Colonic mucosa (tissue), 4 donors: ENCODE data around the gene ARHGAP4. TPM values are rescaled to one million over a fixed set of nuclear protein-coding genes. Genes with fewer than 3 reads are reported as not detected.
A peak's percentile ranks its signal among the peaks of the same experiment; 100 is the strongest.

ENCODE experiments used
- DNase-seq: peaks from one replicate; pipeline ENCODE4 v3.0.0-alpha.2; 2020
- H3K27ac ChIP-seq: fragments of 200-600 bp; one replicate; pipeline ENCODE4 v1.8.0; 2021
- H3K27me3 ChIP-seq: fragments of 200-600 bp; one replicate; pipeline ENCODE4 v1.8.0; 2021
- H3K36me3 ChIP-seq: fragments of 200-600 bp; one replicate; pipeline ENCODE4 v1.8.0; 2021
- H3K4me1 ChIP-seq: fragments of 200-600 bp; one replicate; pipeline ENCODE4 v1.8.0; 2021; ENCODE audit warnings: mild to moderate bottlenecking
- H3K4me3 ChIP-seq: fragments of 200-600 bp; one replicate; pipeline ENCODE4 v1.8.0; 2021
- H3K9ac ChIP-seq, 2 donors: one replicate each; pipeline ENCODE4 v1.7.0; 2013; ENCODE audit warnings: control low read depth in 2 of 2, low read depth in 2 of 2, low read length in 2 of 2
- H3K9me3 ChIP-seq: fragments of 200-600 bp; one replicate; pipeline ENCODE4 v1.8.0; 2021
- CTCF ChIP-seq: fragments of 200-600 bp; IDR thresholded peaks from one replicate; pipeline ENCODE4 v1.8.0; 2022; ENCODE audit warnings: antibody characterized with exemption, mild to moderate bottlenecking
- intact Hi-C: fragments of 100-400 bp; cut with DNase I; formaldehyde crosslinking; loops from one replicate; pipeline ENCODE4 v1.14.1; 2022
- total RNA-seq, 2 donors: library from RNA; stranded (reverse); fragmentation: NEBNext Ultra II Directional in 1 of 2; extraction: Animal tissue kit (Norgen Biotek cat#: 25700) in 1 of 2; gene quantifications; one replicate each; pipeline ENCODE4 v1.2.1, GENCODE V29; 2021
- donor health status: healthy.
- donor health status: DM: no; HTN: no; CAD: no.
- donor health status: DM: no; HTN: no; CAD: no.

The ARHGAP4 gene
- total RNA-seq, 2 donors from 2014 or later, result 19.9 to 30.0 TPM

- no peaks in the 10 kb centered on the region for H3K9me3 ChIP-seq
- peak within 1 kb of the TSS; percentile 87 to 88 for H3K9ac ChIP-seq
- H3K4me3 ChIP-seq, result peak within 1 kb of the TSS; percentile 48
- intact Hi-C loops, result no loop called here
- H3K27ac ChIP-seq, result peak within 1 kb of the TSS; percentile 98
- H3K36me3 ChIP-seq, result no peaks in the 10 kb centered on the region
- H3K4me1 ChIP-seq, result peaks cover 14% of the 10 kb centered on the region
- H3K27me3 ChIP-seq, result no peaks in the 10 kb centered on the region
- DNase-seq, result peak; percentile 91
- TF ChIP-seq CTCF, result no peak
Measured at GRCh38 chrX:153972368-153973126, 46.5 kb upstream of the ARHGAP4 start, which contains the start of gene TMEM187. TSS of gene TMEM187 (plus strand) at chrX:153972754. CDS start at chrX:153982063, 9,309 bp downstream.

DNA sequence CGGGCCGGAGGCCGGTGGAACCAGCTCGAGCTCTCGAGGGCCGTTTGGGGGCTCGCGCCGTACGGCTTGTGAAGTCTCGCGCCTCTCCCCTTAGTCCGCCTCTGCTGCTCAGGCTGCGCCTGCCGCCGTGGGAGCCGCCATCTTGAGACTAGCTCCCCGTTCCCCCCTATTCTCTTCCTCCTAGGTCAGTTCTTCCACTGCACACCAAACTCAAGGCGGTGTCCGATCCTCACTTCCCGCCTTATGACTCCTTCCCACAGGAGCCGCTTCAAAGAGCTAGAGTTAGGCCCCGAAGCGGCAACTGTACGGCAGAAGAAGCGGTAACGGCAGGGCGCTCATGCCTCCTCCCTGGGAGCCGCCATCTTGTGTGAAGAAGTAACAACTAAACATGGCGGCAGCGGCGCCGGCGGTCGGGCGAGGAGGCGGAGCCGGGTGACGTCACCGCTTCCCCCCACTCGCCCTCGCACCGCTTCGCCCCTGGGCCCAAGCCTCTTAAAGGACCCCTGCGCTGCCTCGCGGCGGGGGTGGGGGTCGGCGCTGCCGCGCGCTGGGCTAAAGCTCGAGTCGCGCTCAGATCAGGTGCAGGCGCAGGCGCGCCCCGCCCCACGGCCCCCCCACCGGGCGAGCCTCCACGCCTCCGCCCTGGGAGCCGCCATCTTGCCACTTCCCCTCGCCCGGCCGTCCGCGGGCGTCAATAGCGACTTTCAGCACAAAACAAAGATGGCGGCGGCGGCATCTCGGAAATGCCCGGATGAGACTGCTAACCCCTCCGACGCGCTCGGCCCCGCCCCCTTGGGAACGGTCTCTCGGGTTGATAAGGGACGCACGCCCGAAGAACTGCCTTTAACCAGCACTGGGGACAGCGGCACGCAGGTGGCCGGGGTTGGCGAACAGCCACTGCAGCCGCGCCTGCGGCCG, 45.6 kb upstream of the ARHGAP4 start, which contains the start of gene HCFC1:
HCFC1 (minus strand) TSS at position 369 of the 918 bp plus-strand sequence. CDS start 978 bp downstream, outside the sequence.
- H3K4me1 ChIP-seq, result peaks cover 14% of the 10 kb centered on the region
- H3K9ac ChIP-seq, result peak within 1 kb of the TSS; percentile 87 to 88
- H3K27me3 ChIP-seq, result no peaks in the 10 kb centered on the region
- H3K27ac ChIP-seq, result peak within 1 kb of the TSS; percentile 98
- no peak for TF ChIP-seq CTCF
- DNase-seq, result peak; percentile 95
- H3K4me3 ChIP-seq, result peak within 1 kb of the TSS; percentile 48
- H3K36me3 ChIP-seq, result no peaks in the 10 kb centered on the region
- intact Hi-C loops, result no loop called here
- H3K9me3 ChIP-seq, result no peaks in the 10 kb centered on the region

GRCh38 chrX:153971124-153971449, 45.0 kb upstream of the ARHGAP4 start:
- intact Hi-C loops, result no loop called here
- H3K4me1 ChIP-seq, result peaks cover 14% of the 10 kb centered on the region
- peak overlapping the region; percentile 87 to 88 for H3K9ac ChIP-seq
- H3K9me3 ChIP-seq, result no peaks in the 10 kb centered on the region
- peak overlapping the region; percentile 48 for H3K4me3 ChIP-seq
- no peaks in the 10 kb centered on the region for H3K27me3 ChIP-seq
- H3K36me3 ChIP-seq, result no peaks in the 10 kb centered on the region
- TF ChIP-seq CTCF, result no peak
- peak overlapping the region; percentile 98 for H3K27ac ChIP-seq
- peak; percentile 95 for DNase-seq

GRCh38 chrX:153970357-153971123, 44.5 kb upstream of the ARHGAP4 start:
- DNase-seq, result peak; percentile 53
- Histone ChIP-seq H3K4me1 (peaks cover 14% of the 10 kb centered on the region), H3K9me3 (no peaks in the 10 kb centered on the region), H3K9ac (peak overlapping the region; percentile 54 to 87), H3K27ac (peak overlapping the region; percentile 98), H3K27me3 (no peaks in the 10 kb centered on the region), H3K36me3 (no peaks in the 10 kb centered on the region), H3K4me3 (peak overlapping the region; percentile 48)
- TF ChIP-seq CTCF, result no peak
- intact Hi-C loops, result no loop called here

DNA sequence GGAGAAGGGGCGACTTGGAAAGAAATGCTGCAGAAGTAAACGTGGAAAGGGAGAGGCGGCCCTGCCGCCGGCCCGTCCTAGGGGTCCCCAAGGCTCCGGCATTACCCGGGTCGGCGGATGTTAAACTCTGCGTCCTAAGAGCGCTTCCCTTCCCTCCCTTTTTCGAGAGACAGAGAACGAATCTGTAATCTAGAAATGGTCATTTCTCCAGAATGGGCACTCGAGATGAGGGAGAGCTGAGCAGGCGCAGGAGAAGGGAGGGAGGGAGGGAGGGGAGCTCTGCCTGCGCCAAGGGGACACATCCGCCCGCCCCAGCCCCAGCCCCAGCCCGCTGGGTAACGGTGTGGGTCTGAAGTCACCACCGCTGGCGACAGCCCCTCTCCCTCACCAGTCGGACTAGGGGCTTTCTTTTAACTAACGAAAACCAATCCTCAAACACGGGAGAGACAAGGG, 43.9 kb upstream of the ARHGAP4 start:
- TF ChIP-seq CTCF, result no peak
- Histone ChIP-seq H3K4me3 (peak overlapping the region; percentile 48), H3K27me3 (no peaks in the 10 kb centered on the region), H3K9me3 (no peaks in the 10 kb centered on the region), H3K9ac (peak overlapping the region; percentile 47 to 77), H3K4me1 (peaks cover 14% of the 10 kb centered on the region), H3K27ac (peak overlapping the region; percentile 61), H3K36me3 (no peaks in the 10 kb centered on the region)
- no peak for DNase-seq
- intact Hi-C loops, result no loop called here
